ENCODE data around the gene CSK.

- TF ChIP-seq CTCF (IDR thresholded peaks at IDR 0.05) (no peak), POLR2A (IDR thresholded peaks at IDR 0.05) (no peak)
Measured at GRCh38 chr15:74826364-74826819, 44.5 kb downstream of the CSK start, which contains the start of gene CPLX3.
